HG02885 (cell line): Measurements from ENCODE around the gene ABCA1.

Experiments
- ATAC-seq: cut with Tn5 transposase; IDR thresholded peaks from one replicate; pipeline ENCODE4 v1.9.1; 2021; ENCODE audit warnings: mild to moderate bottlenecking; ENCODE audit not compliant: unreplicated experiment, poor library complexity

ABCA1 gene

GRCh38 chr9:104810421-104811339 lies 117.3 kb downstream of the ABCA1 start:
- ATAC-seq = no peak

DNA sequence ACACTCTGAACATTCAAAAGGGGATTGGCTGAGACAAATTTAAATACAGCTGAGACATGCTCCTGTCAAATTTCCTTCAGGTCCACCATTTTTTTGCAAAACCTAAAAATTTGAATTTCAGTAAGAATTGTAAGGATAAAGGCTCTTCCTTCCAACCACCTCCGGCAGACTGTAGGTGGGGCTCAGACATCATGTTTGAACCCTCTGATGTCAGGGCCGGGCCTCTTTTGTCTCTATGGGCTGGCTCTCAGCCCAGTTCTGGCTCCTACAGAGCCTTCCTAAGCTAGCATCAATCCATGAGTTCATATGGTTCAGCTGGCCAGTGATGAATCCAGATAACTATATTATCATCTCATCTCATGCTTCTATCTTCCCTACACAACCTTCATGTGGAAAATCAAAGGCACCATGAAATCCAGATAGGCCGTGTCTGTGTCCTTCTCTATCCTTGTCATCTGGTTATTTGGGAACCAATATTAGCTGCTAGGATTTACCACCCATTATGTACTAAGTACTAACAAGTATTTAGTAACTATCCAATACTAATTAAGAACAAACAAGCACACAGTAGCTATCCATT lies 119.8 kb downstream of the ABCA1 start:
- ATAC-seq = no peak

GRCh38 chr9:104805441-104805840 lies 122.5 kb downstream of the ABCA1 start:
- ATAC-seq = no peak

DNA sequence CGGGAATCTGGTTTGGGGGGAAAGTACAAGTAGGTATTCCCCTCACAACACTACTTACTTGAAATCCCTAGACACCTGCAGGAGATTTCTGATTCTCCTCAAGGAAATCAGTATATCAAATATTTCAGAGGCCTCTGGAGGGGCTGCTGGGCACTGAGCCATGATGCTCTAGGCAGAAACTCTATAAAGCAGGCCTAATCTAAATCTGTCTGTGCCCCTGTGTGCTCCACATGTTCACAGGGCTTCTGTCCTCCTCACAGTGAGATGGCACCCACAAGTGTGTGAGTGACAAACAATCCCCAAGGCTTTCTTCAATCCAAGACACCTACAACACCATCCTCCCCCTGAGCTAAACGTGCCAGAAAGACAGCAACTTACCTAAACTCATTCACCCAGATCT lies 125.0 kb downstream of the ABCA1 start:
- ATAC-seq = no peak

DNA sequence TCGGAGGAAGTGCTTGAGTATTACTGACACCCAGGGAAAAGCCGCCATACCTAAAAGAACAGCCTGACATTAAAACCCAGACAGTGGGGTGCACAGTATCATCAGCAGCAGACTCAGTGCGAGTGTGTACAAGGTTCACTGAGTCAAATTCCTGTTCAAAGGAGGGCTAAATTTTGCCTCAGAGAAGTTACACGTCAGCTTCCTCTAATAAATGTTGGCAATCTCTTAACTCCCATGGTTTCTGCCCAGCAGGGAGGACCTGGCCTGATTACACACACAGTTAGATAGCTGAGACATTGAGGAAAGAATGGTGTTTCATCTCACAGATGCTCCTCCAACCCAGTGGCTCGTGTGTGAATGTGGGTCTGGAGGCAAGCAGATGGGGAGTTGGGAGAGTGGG lies 125.8 kb downstream of the ABCA1 start:
- ATAC-seq = no peak

GRCh38 chr9:104800068-104800785 lies 127.7 kb downstream of the ABCA1 start:
- no peak for ATAC-seq

DNA sequence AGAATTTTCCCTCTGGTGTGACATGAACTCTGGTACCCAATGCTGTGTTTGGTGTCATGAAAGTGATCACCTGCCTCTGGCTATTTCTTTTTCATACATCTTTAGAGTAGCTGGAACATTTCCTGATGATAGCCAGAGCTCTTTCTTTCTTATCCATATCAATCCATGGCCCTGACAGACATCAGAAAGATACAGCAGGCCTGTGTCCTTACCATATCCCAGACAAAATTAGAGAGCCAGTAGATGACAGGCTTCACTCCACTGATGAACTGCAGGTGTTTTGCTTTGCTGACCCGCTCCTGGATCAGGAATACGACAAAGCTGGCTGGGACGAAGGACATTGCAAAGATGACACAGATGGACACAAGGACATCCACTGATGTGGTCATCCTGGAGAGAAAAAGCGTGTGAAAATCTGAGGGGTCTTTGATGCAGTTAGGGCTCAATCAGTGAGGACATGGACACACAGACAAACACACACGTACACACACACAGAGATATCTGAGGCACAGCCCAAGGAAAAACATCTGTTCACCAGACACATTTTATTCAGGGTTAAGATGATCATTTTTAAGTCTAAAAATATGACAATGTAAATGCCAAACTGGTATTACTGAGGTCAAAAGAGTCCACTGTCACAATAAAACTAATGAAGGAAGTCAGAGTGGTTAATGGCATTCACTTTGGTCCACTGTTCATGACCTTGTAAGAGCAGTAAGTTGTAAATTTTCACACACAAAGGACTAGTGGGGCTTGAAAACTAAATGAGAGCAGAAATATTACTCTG lies 129.6 kb downstream of the ABCA1 start:
- no peak for ATAC-seq

GRCh38 chr9:104795857-104796256 lies 132.1 kb downstream of the ABCA1 start:
- no peak for ATAC-seq

- no peak for ATAC-seq
Observed at GRCh38 chr9:104795082-104795481, 132.9 kb downstream of the ABCA1 start.

DNA sequence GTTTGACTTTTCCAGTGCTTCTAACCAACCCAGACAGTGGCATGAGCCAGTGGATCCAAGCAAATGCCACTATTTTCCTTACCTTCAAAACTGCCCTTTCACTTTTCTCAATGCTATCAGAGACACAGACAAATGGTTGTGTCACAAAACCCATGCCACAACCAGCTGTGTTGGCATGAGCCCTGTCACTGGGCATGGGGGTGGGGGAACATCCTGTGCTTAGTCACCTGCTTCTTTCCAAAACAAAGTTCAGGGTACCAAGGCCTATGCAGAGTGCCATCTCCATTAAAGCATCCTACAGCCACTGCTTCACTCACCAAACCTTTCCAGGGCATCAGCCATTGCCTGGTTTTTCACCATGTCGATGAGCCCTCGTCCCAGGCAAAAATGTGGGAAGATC lies 133.9 kb downstream of the ABCA1 start:
- ATAC-seq = no peak

GRCh38 chr9:104788251-104788650 lies 139.7 kb downstream of the ABCA1 start:
- no peak for ATAC-seq

- no peak for ATAC-seq
Observed at GRCh38 chr9:104787306-104788015, 140.5 kb downstream of the ABCA1 start.

DNA sequence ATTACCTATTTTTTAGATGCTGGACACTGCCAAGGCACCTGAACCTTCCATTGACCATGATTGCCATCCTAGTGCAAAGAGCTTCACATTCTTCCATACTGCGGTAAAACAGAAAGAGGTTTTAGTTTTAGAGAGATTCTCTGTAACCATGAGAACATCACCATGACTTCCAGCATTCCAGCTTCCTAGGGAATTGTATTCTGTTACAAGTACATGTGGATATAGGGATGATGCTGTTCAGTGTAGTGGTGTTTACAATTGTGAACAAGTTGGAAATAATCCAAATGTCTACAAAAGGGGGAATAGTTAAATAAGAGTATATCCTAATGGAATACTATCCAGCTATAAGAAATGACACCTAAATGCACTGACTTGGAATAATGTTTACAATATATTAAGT lies 141.7 kb downstream of the ABCA1 start:
- no peak for ATAC-seq

DNA sequence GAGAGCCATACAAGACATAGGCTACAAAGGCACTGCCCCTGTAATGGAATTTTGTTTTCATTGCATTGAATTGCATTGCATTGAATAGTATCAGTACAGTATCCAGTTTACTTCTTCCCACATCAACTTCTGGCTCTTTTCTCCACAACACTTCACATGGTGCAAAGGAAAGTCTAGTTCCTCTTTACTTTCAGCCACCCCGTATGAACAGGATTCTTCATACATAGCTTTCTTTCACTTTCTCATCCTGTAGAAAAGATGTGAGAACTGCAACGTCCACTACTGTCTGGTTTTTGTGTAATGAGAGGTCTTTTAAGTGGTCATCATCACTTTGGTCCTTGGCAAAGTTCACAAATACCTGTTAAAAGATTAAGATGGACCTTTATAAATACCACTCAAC lies 143.9 kb downstream of the ABCA1 start:
- ATAC-seq = peak; percentile 92

DNA sequence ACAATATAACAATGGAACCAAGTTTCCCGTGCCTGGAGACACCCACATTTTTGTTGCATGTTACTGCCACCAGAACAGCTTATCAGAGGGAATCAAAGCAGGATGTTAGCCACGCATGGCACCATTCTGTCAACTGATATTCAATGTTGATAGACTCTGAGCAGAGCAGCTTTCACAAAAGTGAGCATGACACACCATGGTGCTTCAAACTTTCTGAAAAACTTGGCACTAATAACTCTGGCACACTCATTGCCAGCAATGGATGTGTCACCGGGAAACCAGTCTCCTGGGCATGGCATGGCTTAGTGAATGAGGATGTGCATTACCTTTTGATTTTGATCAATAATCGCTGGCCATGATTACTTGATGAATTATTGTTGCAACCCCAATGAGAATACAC lies 144.4 kb downstream of the ABCA1 start:
- no peak for ATAC-seq

GRCh38 chr9:104780796-104781395 lies 147.1 kb downstream of the ABCA1 start:
- ATAC-seq = peak; percentile 50

GRCh38 chr9:104779946-104780535 lies 147.9 kb downstream of the ABCA1 start:
- ATAC-seq = no peak

DNA sequence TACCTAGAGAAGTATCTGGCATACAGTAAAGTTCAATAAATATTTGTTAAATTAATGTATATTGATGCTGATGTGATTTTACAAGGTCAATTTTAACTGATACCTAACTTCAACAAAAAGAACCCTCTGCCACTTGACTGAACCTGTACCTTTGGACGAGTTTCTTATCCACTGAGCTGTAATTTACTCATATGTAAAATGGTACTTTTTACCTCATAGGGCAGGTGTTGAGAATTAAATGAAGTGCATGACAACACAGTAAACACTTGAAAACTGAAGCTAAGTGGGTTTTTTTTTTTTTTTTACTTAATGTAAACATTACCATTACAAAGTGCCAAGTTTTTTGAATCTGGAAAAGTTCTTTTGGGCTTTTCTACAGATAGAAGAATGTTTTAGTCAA lies 148.6 kb downstream of the ABCA1 start:
- no peak for ATAC-seq

DNA sequence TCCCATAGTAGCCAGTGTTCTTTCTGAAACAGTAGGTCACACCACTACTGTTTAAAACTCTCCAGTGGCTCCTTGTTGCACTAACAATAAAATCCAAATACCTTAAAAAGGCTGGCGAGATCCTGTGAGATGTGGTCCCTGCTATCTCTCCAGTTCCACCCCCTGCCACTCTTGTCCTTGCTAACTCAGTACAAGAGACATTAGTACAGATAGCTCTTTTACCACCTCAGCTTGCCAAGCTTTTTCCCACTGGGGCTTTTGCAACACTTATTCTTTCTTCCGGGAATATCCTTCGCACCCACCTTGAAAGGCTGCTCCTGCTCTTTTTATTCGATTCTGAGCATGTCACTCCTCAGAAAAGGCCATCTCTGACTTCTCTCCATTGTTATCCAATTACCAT lies 149.2 kb downstream of the ABCA1 start:
- no peak for ATAC-seq
